ENCODE measurements around the gene INPP5A. TPM values are rescaled to one million over a fixed set of nuclear protein-coding genes. Genes with fewer than 3 reads are reported as not detected.

Gene INPP5A
- total RNA-seq, 1 donor from 2014 or later = 41.0 TPM

GRCh38 chr10:132615341-132616169 lies 78.0 kb downstream of the INPP5A start:
- no peak for DNase-seq (ENCODE audit: low spot score in 2 of 2, unreplicated experiment in 2 of 2)
- Mint-ChIP-seq H3K4me3 (no peak overlapping the region), H3K4me1 (peaks cover 17% of the 10 kb centered on the region), H3K36me3 (peaks cover 21% of the 10 kb centered on the region), H3K9me3 (peaks cover 9% of the 10 kb centered on the region), H3K27me3 (ENCODE audit: low read depth) (no peaks in the 10 kb centered on the region), H3K27ac (no peak overlapping the region)
- no peak for TF ChIP-seq CTCF (IDR thresholded peaks at IDR 0.05; ENCODE audit: unreplicated experiment)

DNA sequence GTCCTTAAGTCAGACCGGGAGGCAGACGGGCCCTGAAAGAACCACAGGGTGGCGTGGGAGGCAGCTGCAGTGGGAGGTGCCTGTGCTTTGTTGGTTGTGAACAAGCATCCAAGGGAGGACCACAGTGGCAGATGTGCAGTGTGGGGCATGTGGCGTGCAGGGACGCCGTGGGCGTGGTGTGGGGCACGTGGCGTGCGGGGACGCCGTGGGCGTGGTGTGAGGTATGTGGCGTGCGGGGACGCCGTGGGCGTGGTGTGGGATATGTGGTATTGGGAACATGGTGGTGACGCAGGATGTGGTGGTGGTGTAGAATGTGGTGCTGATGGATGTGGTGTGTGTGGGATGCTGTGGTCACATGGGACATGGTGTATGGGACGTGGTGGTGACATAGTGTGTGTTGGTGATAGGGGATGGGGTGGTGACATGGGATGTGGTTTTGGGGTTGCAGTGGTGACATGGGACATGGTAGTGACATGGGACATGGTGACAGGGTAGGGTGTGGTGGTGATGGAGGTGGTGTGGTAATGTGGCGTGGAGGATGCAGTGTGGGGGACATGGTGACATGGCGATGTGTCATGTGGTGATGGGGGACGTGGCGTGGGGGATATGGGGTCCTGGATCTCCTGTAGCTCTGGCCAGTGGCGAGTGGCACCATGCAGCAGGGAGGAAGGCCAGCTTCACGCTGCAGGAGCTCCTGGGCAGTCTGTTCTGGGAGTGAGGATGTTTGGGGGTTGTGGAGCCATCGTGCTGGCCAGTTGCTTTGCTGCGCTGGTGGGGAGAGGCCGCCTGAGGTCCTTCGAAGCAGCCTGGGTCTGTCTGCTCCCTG lies 78.8 kb downstream of the INPP5A start:
- peaks cover 29% of the 10 kb centered on the region for H3K36me3 Mint-ChIP-seq
- H3K9me3 Mint-ChIP-seq = peaks cover 18% of the 10 kb centered on the region
- H3K27me3 Mint-ChIP-seq (ENCODE audit: low read depth) = no peaks in the 10 kb centered on the region
- no peak overlapping the region for H3K4me3 Mint-ChIP-seq
- no peak overlapping the region for H3K27ac Mint-ChIP-seq
- peaks cover 12% of the 10 kb centered on the region for H3K4me1 Mint-ChIP-seq
- no peak for DNase-seq (ENCODE audit: low spot score in 2 of 2, unreplicated experiment in 2 of 2)
- TF ChIP-seq CTCF (IDR thresholded peaks at IDR 0.05; ENCODE audit: unreplicated experiment) = no peak

- Mint-ChIP-seq H3K27me3 (ENCODE audit: low read depth) (no peaks in the 10 kb centered on the region), H3K9me3 (peaks cover 25% of the 10 kb centered on the region), H3K4me1 (peaks cover 9% of the 10 kb centered on the region), H3K27ac (no peak overlapping the region), H3K36me3 (peaks cover 36% of the 10 kb centered on the region), H3K4me3 (no peak overlapping the region)
- no peak for TF ChIP-seq CTCF (IDR thresholded peaks at IDR 0.05; ENCODE audit: unreplicated experiment)
- no peak for DNase-seq (ENCODE audit: low spot score in 2 of 2, unreplicated experiment in 2 of 2)
Observed at GRCh38 chr10:132616996-132617736, 79.6 kb downstream of the INPP5A start.

DNA sequence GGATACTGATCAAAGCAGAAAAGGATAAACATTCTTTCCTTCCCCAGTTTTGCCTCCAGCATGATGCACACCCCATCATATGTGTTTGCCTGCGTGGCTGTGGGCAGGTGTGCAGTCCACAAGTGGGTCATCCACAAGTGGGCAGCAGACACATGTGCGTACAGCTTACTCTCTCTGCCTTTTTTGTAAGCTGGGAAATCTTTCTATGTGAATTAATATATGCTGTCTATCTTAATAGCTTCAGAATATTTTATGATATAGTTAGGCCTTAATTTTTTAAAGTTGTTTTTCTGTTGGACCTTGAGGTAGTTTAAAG lies 80.1 kb downstream of the INPP5A start:
- H3K4me1 Mint-ChIP-seq = peaks cover 3% of the 10 kb centered on the region
- no peaks in the 10 kb centered on the region for H3K27me3 Mint-ChIP-seq (ENCODE audit: low read depth)
- peaks cover 36% of the 10 kb centered on the region for H3K36me3 Mint-ChIP-seq
- DNase-seq (ENCODE audit: low spot score in 2 of 2, unreplicated experiment in 2 of 2) = no peak
- no peak overlapping the region for H3K27ac Mint-ChIP-seq
- H3K4me3 Mint-ChIP-seq = no peak overlapping the region
- H3K9me3 Mint-ChIP-seq = peaks cover 25% of the 10 kb centered on the region
- TF ChIP-seq CTCF (IDR thresholded peaks at IDR 0.05; ENCODE audit: unreplicated experiment) = no peak

GRCh38 chr10:132618158-132618919 lies 80.8 kb downstream of the INPP5A start:
- Mint-ChIP-seq H3K27me3 (ENCODE audit: low read depth) (no peaks in the 10 kb centered on the region), H3K4me3 (no peak overlapping the region), H3K36me3 (peaks cover 36% of the 10 kb centered on the region), H3K9me3 (peaks cover 25% of the 10 kb centered on the region), H3K27ac (no peak overlapping the region), H3K4me1 (no peaks in the 10 kb centered on the region)
- no peak for TF ChIP-seq CTCF (IDR thresholded peaks at IDR 0.05; ENCODE audit: unreplicated experiment)
- no peak for DNase-seq (ENCODE audit: low spot score in 2 of 2, unreplicated experiment in 2 of 2)

Data from mesothelial cell of epicardium (in vitro differentiated cells).